ENCODE results near the gene GANAB. TPM values are rescaled to one million over a fixed set of nuclear protein-coding genes. Genes with fewer than 3 reads are reported as not detected.
A peak's percentile ranks its signal among the peaks of the same experiment; 100 is the strongest.
"Not testable (repeated sequence)": the region's sequence is repeated elsewhere in the genome, so short reads cannot be mapped to it uniquely, and the experiment has no call there.

The GANAB gene
- total RNA-seq, 2 experiments from 2014 or later: 198 to 211 TPM

DNA sequence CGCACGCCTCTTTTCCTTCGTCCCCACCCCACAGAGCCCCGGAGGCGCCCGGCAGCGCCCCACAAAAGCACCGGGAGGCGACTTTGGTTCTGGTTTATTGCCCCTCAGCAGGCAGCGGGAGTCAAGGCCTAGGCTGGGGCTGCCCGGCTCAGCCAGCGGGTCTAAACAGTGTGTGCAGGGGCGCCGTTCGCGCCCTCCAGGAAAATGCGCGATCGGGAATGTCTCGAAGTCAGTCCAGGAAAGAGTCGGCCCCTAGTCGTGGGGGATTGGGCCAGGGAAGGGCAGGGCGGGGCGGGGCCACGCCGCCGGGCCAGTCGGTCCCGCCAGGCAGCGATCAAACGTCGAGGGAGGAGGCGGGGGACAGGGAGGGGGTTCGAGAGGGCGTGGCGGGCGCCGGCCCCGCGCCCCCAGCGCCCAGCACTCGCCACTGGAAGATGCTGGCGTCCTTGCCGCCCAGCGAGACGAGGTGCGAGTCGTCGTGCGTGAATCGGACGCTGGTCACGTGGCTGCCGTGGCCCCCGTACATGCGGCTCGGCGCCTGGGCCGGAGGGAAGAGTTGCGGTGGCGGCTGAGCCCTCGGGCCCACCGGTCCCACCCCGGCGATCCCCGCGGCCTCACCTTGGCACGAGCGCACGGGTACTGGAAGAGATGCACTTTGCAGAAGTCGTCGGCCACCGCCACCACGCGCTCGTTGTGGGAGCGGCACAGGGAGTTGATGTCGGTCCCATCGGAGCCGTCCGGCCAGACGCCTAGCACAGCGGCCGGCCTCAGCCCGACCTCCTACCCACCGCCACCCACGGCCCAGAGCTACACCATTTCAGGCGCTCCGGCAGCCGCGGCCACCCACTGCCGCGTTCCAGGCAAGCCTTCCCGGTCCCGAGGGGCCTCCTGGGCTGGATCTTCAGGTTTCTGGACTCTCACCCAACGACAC lies 44.0 kb downstream of the GANAB start:
- H3K4me3 Mint-ChIP-seq: peak overlapping the region; percentile 71
- DNase-seq: no peak
- peaks cover 59% of the 10 kb centered on the region for H3K36me3 Mint-ChIP-seq
- peaks cover 45% of the 10 kb centered on the region for H3K4me1 Mint-ChIP-seq
- H3K9me3 Mint-ChIP-seq: peaks cover 1% of the 10 kb centered on the region
- peak overlapping the region; percentile 85 for H3K27ac Mint-ChIP-seq
- no peaks in the 10 kb centered on the region for H3K27me3 Mint-ChIP-seq

- Mint-ChIP-seq H3K27me3 (no peaks in the 10 kb centered on the region), H3K36me3 (peaks cover 61% of the 10 kb centered on the region), H3K4me1 (peaks cover 41% of the 10 kb centered on the region), H3K4me3 (peak within 1 kb of the TSS; percentile 92), H3K9me3 (peaks cover 1% of the 10 kb centered on the region), H3K27ac (peak within 1 kb of the TSS; percentile 95)
- peak; percentile 100 for DNase-seq
Measured at GRCh38 chr11:62601372-62602140, 44.9 kb downstream of the GANAB start, which contains the start of gene MTA2. TSS of gene MTA2 (minus strand) at chr11:62601865. CDS start at chr11:62601450, 415 bp downstream.

GRCh38 chr11:62601122-62601371 lies 45.4 kb downstream of the GANAB start:
- no peaks in the 10 kb centered on the region for H3K27me3 Mint-ChIP-seq
- H3K4me1 Mint-ChIP-seq: peaks cover 37% of the 10 kb centered on the region
- peaks cover 1% of the 10 kb centered on the region for H3K9me3 Mint-ChIP-seq
- peaks cover 58% of the 10 kb centered on the region for H3K36me3 Mint-ChIP-seq
- H3K4me3 Mint-ChIP-seq: peak overlapping the region; percentile 92
- peak overlapping the region; percentile 95 for H3K27ac Mint-ChIP-seq
- DNase-seq: peak; percentile 58

- Mint-ChIP-seq H3K4me1 (peaks cover 36% of the 10 kb centered on the region), H3K36me3 (peaks cover 62% of the 10 kb centered on the region), H3K4me3 (peak overlapping the region; percentile 92), H3K27me3 (no peaks in the 10 kb centered on the region), H3K9me3 (peaks cover 1% of the 10 kb centered on the region), H3K27ac (peak overlapping the region; percentile 95)
- no peak for DNase-seq
Measured at GRCh38 chr11:62600367-62601121, 45.9 kb downstream of the GANAB start.

- Mint-ChIP-seq H3K27me3 (no peaks in the 10 kb centered on the region), H3K4me3 (peak overlapping the region; percentile 92), H3K27ac (peak overlapping the region; percentile 95), H3K9me3 (peaks cover 1% of the 10 kb centered on the region), H3K36me3 (peaks cover 64% of the 10 kb centered on the region), H3K4me1 (peaks cover 36% of the 10 kb centered on the region)
- peak; percentile 25 for DNase-seq
Measured at GRCh38 chr11:62599901-62600300, 46.5 kb downstream of the GANAB start.

DNA sequence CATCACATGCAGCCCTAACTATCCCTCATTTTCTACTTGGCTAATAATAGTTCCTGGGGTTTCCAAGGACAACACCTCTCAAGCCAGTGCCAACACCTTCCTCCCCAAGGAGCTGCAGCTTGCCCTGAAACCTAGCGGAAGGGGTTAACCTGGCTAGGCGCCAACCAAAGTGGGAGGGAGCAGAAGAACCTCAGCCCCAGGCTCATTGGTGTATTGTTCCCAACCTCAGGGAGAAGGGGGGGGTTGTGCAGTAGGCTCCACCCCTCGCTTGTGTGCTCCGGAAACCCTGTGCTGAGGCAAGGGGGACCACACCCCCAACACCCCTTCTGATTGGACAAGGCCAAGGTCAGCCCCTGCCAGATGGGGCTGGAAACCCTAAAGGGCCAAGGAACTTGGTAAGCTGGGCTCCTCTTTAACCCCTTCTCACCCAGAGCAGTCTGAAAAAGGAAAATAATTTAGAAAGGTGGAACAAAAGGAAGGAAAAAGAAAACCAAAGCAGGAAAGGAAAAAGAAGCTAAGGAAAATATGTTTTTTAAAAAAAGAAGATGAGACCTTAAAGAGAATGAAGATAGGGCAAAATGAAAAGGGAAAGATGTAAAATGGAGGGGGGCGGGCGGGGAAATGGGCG lies 47.2 kb downstream of the GANAB start:
- Mint-ChIP-seq H3K4me3 (peak overlapping the region; percentile 92), H3K36me3 (peaks cover 68% of the 10 kb centered on the region), H3K9me3 (peaks cover 1% of the 10 kb centered on the region), H3K27ac (peak overlapping the region; percentile 95), H3K27me3 (no peaks in the 10 kb centered on the region), H3K4me1 (peaks cover 41% of the 10 kb centered on the region)
- DNase-seq: peak; percentile 95

DNA sequence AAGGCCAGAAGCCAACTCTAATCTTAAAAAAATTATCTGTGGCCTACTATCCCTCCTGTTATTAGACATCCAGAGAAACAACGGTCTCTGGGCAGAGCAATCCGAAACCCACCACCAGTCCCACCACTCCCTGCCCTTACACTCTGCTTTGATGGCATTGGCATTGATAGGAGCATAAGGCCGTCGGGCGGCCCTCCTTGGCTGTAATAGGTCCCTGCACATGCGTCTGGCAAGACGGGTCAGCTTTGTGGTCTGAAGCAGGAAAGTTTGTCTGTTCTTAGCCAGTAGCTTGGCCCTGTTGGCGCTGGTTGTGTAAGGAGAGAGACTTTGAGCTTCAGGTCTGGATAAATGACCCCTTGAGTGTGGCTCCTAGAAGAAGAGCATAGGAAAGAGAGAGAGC lies 51.3 kb downstream of the GANAB start:
- Mint-ChIP-seq H3K4me3 (no peak overlapping the region), H3K36me3 (peaks cover 68% of the 10 kb centered on the region), H3K27ac (peak overlapping the region; percentile 2), H3K27me3 (no peaks in the 10 kb centered on the region), H3K9me3 (peaks cover 1% of the 10 kb centered on the region), H3K4me1 (peaks cover 54% of the 10 kb centered on the region)
- no peak for DNase-seq

DNA sequence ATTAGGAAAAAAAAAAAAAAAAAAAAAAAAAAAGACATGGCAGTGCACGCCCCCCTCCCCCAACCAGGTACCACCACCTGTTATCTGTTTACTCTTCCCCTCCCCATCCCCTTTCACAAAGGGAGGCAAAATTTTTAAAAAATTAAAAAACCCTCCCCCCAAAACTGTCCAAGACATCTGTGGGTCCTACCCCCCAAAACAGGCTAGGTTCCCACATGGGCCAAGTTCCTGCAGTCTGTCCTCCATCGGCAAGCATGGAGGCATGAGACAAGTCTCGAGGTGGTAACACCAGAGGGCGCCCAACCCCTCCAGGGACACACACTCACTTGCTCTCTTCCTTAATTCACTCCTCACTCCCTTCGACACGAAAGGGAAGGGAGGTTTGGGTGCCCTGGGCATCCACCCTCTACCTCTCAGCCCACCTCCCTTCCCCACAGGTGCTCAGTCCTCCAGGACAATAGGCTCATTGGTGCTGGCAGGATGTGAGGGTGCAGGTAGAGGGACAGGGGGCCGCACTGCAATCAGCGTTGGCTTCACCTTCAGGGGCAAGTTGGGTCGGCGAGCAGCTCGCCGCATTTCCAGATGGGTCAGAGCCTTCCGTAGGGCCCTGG lies 52.9 kb downstream of the GANAB start:
- peaks cover 50% of the 10 kb centered on the region for H3K4me1 Mint-ChIP-seq

DNA sequence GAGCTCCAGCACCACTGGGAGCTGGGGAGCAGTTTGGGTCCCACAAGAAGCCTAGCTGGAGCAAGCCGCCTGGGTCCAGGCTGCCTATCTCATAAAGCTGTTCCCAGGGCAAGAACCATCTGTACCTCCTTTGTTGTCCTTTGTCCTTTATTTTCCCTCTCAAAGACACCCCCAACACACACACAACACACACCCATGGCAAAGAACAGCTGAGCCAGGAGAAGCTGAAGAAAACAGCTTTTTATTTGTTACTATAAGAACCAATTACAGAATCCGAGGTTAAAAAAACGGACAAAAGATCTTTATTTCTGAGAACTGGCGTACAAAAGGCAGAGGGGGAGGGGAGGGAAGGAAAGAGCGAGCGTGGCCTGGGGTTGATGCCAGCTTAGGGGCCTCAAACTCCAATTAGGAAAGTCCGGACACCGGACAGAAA lies 53.4 kb downstream of the GANAB start:
- Mint-ChIP-seq H3K36me3 (peaks cover 51% of the 10 kb centered on the region), H3K4me1 (peaks cover 48% of the 10 kb centered on the region), H3K27ac (peak overlapping the region; percentile 98), H3K9me3 (no peaks in the 10 kb centered on the region), H3K27me3 (no peaks in the 10 kb centered on the region), H3K4me3 (no peak overlapping the region)
- DNase-seq: no peak

More for the DNA sequence above, 52.9 kb downstream of the GANAB start:
- peak overlapping the region; percentile 91 for H3K27ac Mint-ChIP-seq
- H3K27me3 Mint-ChIP-seq: no peaks in the 10 kb centered on the region
- H3K36me3 Mint-ChIP-seq: peaks cover 56% of the 10 kb centered on the region
- peak overlapping the region; percentile 69 for H3K4me3 Mint-ChIP-seq
- H3K9me3 Mint-ChIP-seq: no peaks in the 10 kb centered on the region
- peak; percentile 73 for DNase-seq

DNA sequence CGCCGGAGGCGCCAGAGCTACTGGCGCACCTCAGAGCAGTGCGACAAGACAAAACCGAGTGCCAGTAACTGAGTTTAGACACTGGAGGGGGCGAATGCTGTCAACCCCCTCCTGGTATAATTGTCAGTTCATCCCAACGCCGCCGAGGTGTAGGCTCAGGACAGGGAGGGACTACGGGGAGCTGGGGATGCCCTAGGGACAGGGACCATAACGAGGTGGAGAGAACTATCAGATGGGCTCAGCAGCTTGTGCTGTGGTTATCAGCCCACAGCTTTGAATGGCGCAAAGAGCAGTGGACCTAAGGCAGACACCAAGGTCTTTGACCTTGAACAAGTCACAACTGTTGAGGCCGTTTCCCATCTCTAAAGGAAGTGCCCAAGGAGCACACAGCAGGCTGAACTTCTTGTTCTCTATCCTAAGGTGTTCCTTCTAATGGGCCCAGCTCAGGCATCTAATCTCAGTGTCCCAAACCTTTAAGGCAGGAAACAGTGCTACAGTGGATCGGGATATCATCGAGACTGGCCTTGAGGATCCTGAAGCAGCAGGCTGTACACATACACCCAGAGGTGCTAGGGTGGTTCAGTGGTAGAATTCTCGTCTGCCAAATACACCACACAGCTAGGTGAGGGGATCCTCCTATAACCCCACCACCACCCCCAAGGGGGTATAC lies 54.1 kb downstream of the GANAB start:
- Mint-ChIP-seq H3K27ac (peak overlapping the region; percentile 98), H3K4me3 (peak overlapping the region; percentile 97), H3K9me3 (no peaks in the 10 kb centered on the region), H3K36me3 (peaks cover 48% of the 10 kb centered on the region), H3K27me3 (no peaks in the 10 kb centered on the region), H3K4me1 (peaks cover 45% of the 10 kb centered on the region)
- no peak for DNase-seq

DNA sequence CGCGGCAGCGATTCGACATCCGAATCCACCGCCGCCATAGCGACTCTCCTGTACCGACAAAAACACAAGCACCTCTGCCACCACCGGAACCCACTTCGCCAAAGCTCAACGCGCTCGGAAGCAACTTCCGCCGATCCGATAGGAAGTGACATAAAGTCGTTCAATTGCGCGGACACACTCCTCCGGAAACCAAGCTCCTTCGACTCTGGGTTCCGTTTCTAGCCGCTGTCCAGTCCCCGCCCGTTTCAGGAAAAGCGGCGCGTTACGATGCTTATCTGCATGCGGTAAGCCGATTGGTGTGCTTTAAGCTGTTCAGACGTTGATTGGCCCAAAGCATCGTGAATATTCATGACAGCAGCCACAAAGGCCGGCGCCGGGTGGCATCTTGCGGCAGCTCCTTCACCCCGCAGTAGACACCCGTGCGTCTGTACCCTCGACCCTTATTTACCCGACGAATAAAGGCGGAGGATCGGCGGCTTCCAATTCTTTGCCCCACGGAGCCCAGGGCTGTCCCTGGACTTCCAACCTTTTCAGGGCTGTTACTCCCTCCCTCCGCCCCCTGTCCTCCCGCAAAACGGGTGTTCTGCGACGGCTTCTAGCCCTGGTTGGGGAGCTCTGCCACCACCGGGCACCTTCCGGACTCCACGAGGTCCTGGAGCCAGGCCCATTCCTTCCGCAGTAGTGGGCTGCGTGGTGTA lies 54.8 kb downstream of the GANAB start, which contains the start of gene TUT1:
Gene TUT1, minus strand, starts transcription at position 76 of the 698 bp plus-strand sequence. Its CDS starts 38 bp downstream, at position 38.
- Mint-ChIP-seq H3K9me3 (no peaks in the 10 kb centered on the region), H3K4me1 (peaks cover 45% of the 10 kb centered on the region), H3K27me3 (no peaks in the 10 kb centered on the region), H3K27ac (peak within 1 kb of the TSS; percentile 98), H3K36me3 (peaks cover 47% of the 10 kb centered on the region), H3K4me3 (peak within 1 kb of the TSS; percentile 97)
- peak; percentile 94 for DNase-seq

DNA sequence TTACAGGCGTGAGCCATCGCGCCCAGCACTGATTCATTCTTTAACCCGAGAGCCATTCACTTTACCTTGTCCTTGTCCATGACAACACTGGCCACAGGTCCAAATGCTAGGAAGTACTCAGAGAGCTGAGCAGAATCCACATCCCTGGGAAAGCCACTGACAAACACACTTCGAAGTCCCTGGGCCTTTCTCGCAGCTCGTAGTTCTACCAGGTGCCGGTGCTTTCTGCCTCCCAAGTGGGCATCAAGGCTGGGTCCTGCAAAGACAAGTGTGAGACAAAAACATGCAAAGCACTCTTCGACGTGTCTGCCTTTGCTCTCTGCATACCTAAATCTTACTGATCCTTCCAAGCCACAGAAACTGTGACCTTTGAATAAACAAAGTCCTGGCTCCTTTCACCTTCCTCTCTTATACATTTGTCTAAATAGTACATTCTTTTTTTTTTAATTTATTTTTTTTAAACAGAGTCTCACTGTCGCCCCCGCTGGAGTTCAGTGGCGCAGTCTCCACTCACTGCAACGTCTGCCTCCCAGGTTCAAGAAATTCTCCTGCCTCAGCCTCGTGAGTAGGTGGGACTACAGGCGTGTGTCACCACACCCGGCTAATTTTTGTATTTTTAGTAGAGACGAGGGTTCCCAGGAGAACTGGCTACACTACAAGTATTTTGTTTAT lies 57.3 kb downstream of the GANAB start:
- H3K27me3 Mint-ChIP-seq: no peaks in the 10 kb centered on the region
- H3K36me3 Mint-ChIP-seq: peaks cover 37% of the 10 kb centered on the region
- no peaks in the 10 kb centered on the region for H3K9me3 Mint-ChIP-seq
- peaks cover 45% of the 10 kb centered on the region for H3K4me1 Mint-ChIP-seq
- H3K4me3 Mint-ChIP-seq: peak overlapping the region; percentile 97
- H3K27ac Mint-ChIP-seq: peak overlapping the region; percentile 52
- DNase-seq: peak; percentile 31

DNA sequence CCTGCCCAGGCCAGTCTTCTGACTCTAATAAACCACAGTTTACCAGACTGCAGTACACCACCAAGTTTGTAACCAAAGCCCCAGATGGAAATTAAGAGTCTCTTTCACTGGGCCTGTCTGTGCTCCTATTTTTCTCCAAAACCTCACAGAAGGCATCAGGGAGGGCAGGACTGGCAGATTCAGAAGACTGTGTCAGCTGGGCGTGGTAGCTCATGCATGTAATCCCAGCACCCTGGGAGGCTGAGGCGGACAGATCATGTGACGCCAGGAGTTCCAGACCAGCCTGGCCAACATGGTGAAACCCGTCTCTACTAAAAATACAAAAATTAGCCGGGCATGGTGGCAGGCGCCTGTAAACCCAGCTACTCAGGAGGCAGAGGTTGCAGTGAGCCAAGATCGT lies 61.1 kb downstream of the GANAB start:
- H3K4me3 Mint-ChIP-seq, H3K9me3 Mint-ChIP-seq, H3K27me3 Mint-ChIP-seq, DNase-seq, H3K27ac Mint-ChIP-seq: not testable (repeated sequence)
- peaks cover 26% of the 10 kb centered on the region for H3K4me1 Mint-ChIP-seq
- H3K36me3 Mint-ChIP-seq: peaks cover 19% of the 10 kb centered on the region

Measured in activated naive CD8-positive, alpha-beta T cell treated with anti-CD3 and anti-CD28 coated beads for 36 hours (primary cell).